Subcutaneous adipose tissue (tissue), 4 donors: ENCODE results near the gene DOCK2. TPM values are rescaled to one million over a fixed set of nuclear protein-coding genes. Genes with fewer than 3 reads are reported as not detected.

Experiments used
- small RNA-seq: library from RNA; depleted of rRNA; stranded (forward); fragments of <200 nt; gene quantifications from one replicate; pipeline ENCODE3, GENCODE V24; 2016
- total RNA-seq, 4 donors: library from RNA; depleted of rRNA; stranded (reverse); fragments of >200 nt; gene quantifications; one replicate each; pipeline ENCODE4 v1.1.0, GENCODE V29; 2016
- TF ChIP-seq, protein P1 (sequence below): fragments of 450-650 bp; IDR thresholded peaks from one replicate; pipeline ENCODE4 v1.5.1; 2016; ENCODE audit warnings: low read depth, mild to moderate bottlenecking, control low read depth, antibody characterized with exemption, moderate library complexity

Gene DOCK2
- total RNA-seq, 4 donors from 2014 or later: 23.9 to 101 (median 51.1) TPM

DNA sequence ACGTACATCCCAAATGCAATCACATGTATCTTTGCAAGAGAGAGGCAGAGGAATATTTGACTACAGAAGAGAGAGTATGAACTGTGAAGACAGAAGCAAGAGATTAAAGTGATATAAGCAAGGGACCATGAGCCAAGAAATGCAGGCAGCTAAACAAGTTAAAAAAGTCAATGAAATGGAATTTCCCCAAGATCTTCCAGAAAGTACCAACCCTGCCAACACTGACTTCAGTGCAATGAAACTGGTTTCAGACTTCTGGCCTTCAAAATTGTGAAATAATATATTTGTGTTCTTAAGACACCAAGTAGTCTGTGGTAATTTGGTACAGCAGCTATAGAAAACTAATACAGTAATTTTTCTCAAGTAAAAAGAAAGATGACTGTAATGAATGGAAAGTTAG lies 489.6 kb downstream of the DOCK2 start:
- TF ChIP-seq, protein P1, sequence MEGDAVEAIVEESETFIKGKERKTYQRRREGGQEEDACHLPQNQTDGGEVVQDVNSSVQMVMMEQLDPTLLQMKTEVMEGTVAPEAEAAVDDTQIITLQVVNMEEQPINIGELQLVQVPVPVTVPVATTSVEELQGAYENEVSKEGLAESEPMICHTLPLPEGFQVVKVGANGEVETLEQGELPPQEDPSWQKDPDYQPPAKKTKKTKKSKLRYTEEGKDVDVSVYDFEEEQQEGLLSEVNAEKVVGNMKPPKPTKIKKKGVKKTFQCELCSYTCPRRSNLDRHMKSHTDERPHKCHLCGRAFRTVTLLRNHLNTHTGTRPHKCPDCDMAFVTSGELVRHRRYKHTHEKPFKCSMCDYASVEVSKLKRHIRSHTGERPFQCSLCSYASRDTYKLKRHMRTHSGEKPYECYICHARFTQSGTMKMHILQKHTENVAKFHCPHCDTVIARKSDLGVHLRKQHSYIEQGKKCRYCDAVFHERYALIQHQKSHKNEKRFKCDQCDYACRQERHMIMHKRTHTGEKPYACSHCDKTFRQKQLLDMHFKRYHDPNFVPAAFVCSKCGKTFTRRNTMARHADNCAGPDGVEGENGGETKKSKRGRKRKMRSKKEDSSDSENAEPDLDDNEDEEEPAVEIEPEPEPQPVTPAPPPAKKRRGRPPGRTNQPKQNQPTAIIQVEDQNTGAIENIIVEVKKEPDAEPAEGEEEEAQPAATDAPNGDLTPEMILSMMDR: no peak

DNA sequence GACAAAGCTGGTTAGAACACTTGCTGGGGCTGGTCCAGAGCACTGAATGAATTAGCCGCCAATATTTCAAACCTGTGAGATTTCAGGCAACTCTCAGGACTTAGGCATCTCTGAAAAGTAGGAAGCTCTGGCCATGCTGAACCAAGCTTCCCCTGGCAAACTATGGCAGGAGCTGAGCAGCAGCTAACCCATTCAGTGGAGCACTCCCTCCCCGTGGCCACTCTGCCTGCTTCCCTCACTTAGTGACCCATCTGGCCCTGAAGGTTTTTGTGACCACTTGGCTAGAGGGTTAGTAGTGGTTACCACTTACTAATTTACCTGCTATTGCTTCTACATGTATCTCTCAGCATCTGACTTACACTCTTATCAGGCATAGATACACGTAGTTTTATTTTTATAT lies 494.2 kb downstream of the DOCK2 start:
- TF ChIP-seq, protein P1: no peak

GRCh38 chr5:170132269-170132975 lies 495.3 kb downstream of the DOCK2 start:
- TF ChIP-seq, protein P1: no peak

Small RNAs within 50 kb of the gene (small RNA-seq; reads per million reads assigned to genes)
- gene MIR378E: not detected

Other genes starting within 250 kb of the DOCK2 start
- gene SPDL1, start 53.5 kb upstream of the DOCK2 start, total RNA-seq: 10 to 100 TPM in 2 of 4 donors, 1 to 10 TPM in 2; 5.8 to 19.2 (median 9.9) TPM